Small intestine (tissue), 7 donors: ENCODE measurements around the gene SMARCD3. TPM values are rescaled to one million over a fixed set of nuclear protein-coding genes. Genes with fewer than 3 reads are reported as not detected.

Experiments used
- DNase-seq, 2 donors: peaks; one replicate each; pipeline versions ENCODE4 v3.0.0 to v3.0.0-alpha.2; 2013
- FAIRE-seq: peaks from 2 replicates; lab custom pipeline; 2012; peaks lifted over from hg19 to GRCh38; lab: Jason Lieb, UNC
- H3K27ac ChIP-seq, 3 donors: one replicate each; pipeline ENCODE4 v1.5.1; 2013; ENCODE audit warnings: low read length in 2 of 3, mild to moderate bottlenecking in 2 of 3, control low read depth in 1 of 3, inconsistent platforms in 1 of 3, low read depth in 1 of 3, moderate library complexity in 1 of 3
- H3K27me3 ChIP-seq, 3 donors: one replicate each; pipeline ENCODE4 v1.6.1; 2013; ENCODE audit warnings: low read length in 3 of 3, inconsistent platforms in 1 of 3; ENCODE audit not compliant: control insufficient read depth in 3 of 3, insufficient read depth in 3 of 3
- H3K36me3 ChIP-seq, 3 donors: one replicate each; pipeline ENCODE4 v1.6.1; 2013; ENCODE audit warnings: low read length in 3 of 3, inconsistent platforms in 1 of 3, low read depth in 1 of 3, mild to moderate bottlenecking in 1 of 3, moderate library complexity in 1 of 3; ENCODE audit not compliant: control insufficient read depth in 3 of 3, insufficient read depth in 2 of 3
- H3K4me1 ChIP-seq, 3 donors: one replicate each; pipeline ENCODE4 v1.6.1; 2013; ENCODE audit warnings: low read length in 2 of 3, inconsistent platforms in 1 of 3, low read depth in 1 of 3, mild to moderate bottlenecking in 1 of 3, moderate library complexity in 1 of 3; ENCODE audit not compliant: control insufficient read depth in 3 of 3, insufficient read depth in 2 of 3
- H3K4me3 ChIP-seq, 3 donors: one replicate each; pipeline ENCODE4 v1.5.1; 2013; ENCODE audit warnings: low read length in 3 of 3, control low read depth in 1 of 3, inconsistent platforms in 1 of 3, low read depth in 1 of 3, mild to moderate bottlenecking in 1 of 3, moderate library complexity in 1 of 3
- H3K9me3 ChIP-seq, 2 donors: one replicate each; pipeline ENCODE4 v1.6.1; 2013; ENCODE audit warnings: low read depth in 1 of 2, low read length in 1 of 2; ENCODE audit not compliant: control insufficient read depth in 2 of 2, insufficient read depth in 1 of 2
- WGBS, 3 donors: extraction: QIAGEN DNeasy Blood & Tissue Kit; methylation state at CpG; one replicate each; pipeline ENCODE4 v1.1.7; 2013; 5-methylcytosine and 5-hydroxymethylcytosine counted together
- polyA plus RNA-seq, 4 donors: library from polyadenylated mRNA; stranded (reverse) in 3 of 4; unstranded in 1 of 4; fragments of 200-250 nt in 3 of 4; fragments of 120-200 nt in 1 of 4; gene quantifications; one replicate each; pipeline versions ENCODE4 v1.2.1 to v1.2.3, GENCODE V29; 2013
- donor health status: healthy with polysubstance abuse.
- donor health status: control.
- donor health status: control.
- donor health status: Bipolar disorder and iron deficiency.
- donor health status: healthy.

The SMARCD3 gene
- polyA plus RNA-seq, 4 donors: 0.89 to 16.0 (median 10.3) TPM

DNA sequence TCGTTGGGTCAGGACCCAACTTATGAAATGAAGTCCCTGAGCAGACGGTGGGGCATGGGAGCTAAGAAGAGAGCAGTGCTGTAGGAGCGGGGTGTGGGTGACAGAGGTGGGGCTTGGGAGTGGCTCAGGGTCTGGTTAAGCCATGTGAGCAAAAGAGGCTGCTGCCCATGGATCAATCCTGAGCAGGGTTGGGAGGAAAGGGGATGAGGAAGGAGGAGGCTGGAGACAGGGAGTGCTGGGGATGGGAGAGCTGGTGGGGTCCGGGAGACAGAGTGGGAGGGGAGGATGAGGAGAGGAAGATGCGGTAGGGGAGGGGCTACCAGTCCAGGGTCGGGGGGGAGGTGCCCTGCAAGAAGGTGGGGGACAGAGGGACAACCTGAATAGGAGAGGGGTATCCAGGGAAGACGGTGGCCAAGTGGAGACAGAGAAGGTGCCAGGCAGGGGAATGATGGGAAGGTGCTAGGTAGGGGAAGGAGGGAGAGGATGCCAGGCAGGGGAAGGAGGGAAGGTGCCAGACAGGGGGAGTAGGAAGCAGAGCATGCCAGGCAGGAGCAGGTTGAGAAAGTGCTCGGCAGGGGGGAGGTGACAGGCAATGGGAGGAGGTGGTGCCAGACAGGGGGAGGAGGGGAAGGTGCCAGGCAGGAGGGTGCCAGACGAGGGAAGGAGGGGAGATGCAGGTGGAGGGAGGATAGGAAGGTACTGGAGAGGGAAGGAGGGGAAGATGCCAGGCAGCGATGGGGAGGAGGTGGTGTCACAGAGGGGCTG, 27.5 kb upstream of the SMARCD3 start:
- FAIRE-seq (no peak), DNase-seq (no peak)
- Histone ChIP-seq H3K9me3 (no peaks in the 10 kb centered on the region), H3K4me1 (peaks cover 0 to 4% (median 3%) of the 10 kb centered on the region in 3 donors), H3K36me3 (no peaks in the 10 kb centered on the region), H3K27me3 (peaks cover 0 to 34% (median 3%) of the 10 kb centered on the region in 3 donors), H3K4me3 (no peak overlapping the region), H3K27ac (no peak overlapping the region)
- WGBS, 3 donors: 12 to 25% (median 18%) methylated on average over 10 of the region's 10 CpGs

- Histone ChIP-seq H3K9me3 (no peaks in the 10 kb centered on the region), H3K36me3 (no peaks in the 10 kb centered on the region), H3K27ac (no peak overlapping the region), H3K4me1 (peaks cover 0 to 4% (median 3%) of the 10 kb centered on the region in 3 donors), H3K27me3 (peaks cover 0 to 32% (median 3%) of the 10 kb centered on the region in 3 donors), H3K4me3 (no peak overlapping the region)
- DNase-seq (no peak), FAIRE-seq (no peak)
- WGBS, 3 donors: 80 to 82% (median 81%) methylated on average over 17 of the region's 17 CpGs
Measured at GRCh38 chr7:151274936-151275812, 26.7 kb upstream of the SMARCD3 start.

DNA sequence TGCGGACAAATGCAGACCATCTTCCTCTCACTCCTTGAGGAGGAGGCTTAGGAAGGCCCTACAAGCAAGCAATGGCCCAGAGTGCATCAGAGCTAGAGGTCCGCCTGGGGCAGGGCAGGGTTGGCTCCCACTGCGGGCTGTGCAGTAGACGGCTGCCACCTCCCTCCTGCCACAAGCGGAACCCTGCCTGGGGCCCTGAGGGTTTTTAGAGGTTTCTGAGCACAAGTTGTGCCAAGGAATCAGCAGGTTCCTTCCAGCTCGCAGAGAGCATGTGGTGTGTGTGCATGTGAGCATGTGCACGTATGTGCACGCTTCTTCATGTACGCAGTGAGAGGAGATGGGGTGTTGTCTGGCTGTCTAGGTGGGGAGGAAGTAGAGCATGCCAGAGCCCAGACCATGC, 25.9 kb upstream of the SMARCD3 start:
- 80 to 97% (median 88%) methylated on average over 9 of the region's 9 CpGs for WGBS, 3 donors
- H3K9me3 ChIP-seq: no peaks in the 10 kb centered on the region
- H3K27me3 ChIP-seq: peaks cover 0 to 29% (median 3%) of the 10 kb centered on the region in 3 donors
- H3K4me1 ChIP-seq: peaks cover 0 to 4% (median 3%) of the 10 kb centered on the region in 3 donors
- H3K4me3 ChIP-seq: no peak overlapping the region
- no peaks in the 10 kb centered on the region for H3K36me3 ChIP-seq
- DNase-seq: no peak
- no peak for FAIRE-seq
- H3K27ac ChIP-seq: no peak overlapping the region

DNA sequence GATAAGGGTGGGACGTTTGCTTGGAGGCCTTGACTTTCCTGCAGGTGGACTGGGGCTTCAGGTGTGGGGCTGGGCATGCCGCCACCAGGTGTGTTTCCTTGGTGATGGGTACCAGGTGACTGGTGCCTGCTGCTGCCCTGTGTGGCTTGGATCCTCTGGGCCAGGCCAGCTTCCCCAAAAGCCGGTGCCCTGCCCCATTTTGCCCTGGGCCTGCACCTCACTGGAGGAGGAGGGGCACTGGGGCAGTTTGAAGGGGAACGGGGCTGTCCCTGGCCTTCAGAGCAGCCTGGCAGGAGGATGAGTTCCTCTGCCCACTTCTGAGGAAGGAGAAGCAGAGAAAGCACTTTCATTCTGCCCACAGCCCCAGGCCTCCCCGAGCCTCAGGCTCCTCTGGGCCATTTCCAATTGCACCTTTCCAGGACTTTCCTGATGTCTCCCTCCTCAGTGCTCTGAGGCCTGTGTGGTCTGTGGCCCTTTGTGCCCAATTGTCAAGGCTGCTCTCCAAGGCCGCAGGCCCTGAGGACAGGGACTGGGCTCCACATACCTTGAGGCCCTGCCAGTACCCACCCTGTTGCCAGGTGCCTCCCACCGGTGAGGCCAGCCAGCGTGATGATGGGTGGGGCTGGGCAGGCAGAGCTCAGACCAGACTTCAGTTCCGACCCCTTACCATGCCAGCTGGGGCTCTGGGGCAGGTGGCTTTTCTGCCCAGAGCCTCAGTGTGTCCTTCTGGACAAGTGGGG, 25.3 kb upstream of the SMARCD3 start:
- peaks cover 0 to 4% (median 3%) of the 10 kb centered on the region in 3 donors for H3K4me1 ChIP-seq

GRCh38 chr7:151272877-151273276, 24.4 kb upstream of the SMARCD3 start:
- WGBS, 3 donors: 75 to 91% (median 88%) methylated on average over 7 of the region's 7 CpGs
- Histone ChIP-seq H3K27me3 (peaks cover 0 to 25% (median 3%) of the 10 kb centered on the region in 3 donors), H3K36me3 (no peaks in the 10 kb centered on the region), H3K9me3 (no peaks in the 10 kb centered on the region), H3K4me1 (peaks cover 0 to 4% (median 3%) of the 10 kb centered on the region in 3 donors), H3K27ac (peak overlapping the region in 1 of 3 donors; percentile 51), H3K4me3 (no peak overlapping the region)
- DNase-seq: no peak
- FAIRE-seq: no peak

More for the DNA sequence above, 25.3 kb upstream of the SMARCD3 start:
- Histone ChIP-seq H3K9me3 (no peaks in the 10 kb centered on the region), H3K27me3 (peaks cover 0 to 27% (median 3%) of the 10 kb centered on the region in 3 donors), H3K4me3 (no peak overlapping the region), H3K27ac (no peak overlapping the region), H3K36me3 (no peaks in the 10 kb centered on the region)
- FAIRE-seq (no peak), DNase-seq (no peak)
- 37 to 64% (median 55%) methylated on average over 9 of the region's 9 CpGs for WGBS, 3 donors

- peak overlapping the region in 1 of 3 donors; percentile 51 for H3K27ac ChIP-seq
- no peaks in the 10 kb centered on the region for H3K9me3 ChIP-seq
- peaks cover 0 to 21% (median 0%) of the 10 kb centered on the region in 3 donors for H3K27me3 ChIP-seq
- WGBS, 3 donors: 67 to 72% (median 71%) methylated on average over 10 of the region's 10 CpGs
- FAIRE-seq (no peak), DNase-seq (no peak)
- peaks cover 0 to 4% (median 3%) of the 10 kb centered on the region in 3 donors for H3K4me1 ChIP-seq
- no peaks in the 10 kb centered on the region for H3K36me3 ChIP-seq
- H3K4me3 ChIP-seq: no peak overlapping the region
Measured at GRCh38 chr7:151272405-151272804, 23.9 kb upstream of the SMARCD3 start.

DNA sequence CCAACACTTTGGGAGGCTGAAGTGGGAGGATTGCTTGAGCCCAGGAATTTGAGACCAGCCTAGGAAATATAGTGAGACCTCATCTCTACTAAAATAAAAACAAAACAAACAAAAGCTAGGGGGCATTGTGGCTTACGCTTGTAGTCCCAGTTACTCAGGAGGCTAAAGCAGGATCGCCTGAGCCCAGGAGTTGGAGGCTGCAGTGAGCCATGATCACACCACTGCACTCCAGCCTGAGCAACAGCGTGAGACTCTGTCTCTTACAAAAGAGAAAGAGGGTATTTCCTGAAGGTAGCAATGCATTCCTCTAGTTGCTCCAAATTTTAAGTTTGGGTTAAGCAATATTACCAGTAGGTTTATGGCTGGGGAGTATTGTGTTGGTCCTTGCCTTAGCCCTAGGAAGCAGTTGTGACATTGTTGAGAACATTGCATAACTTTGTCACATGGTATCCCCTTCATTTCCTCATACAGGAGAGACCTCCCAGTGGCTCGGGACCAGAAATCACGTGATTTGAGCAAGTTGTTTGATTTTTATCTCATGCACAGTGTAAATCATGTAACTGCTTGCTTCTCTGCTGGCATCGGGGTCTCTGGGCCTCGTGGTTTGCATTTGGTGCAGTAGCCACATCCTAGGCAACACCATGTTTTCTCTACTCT, 23.3 kb upstream of the SMARCD3 start:
- Histone ChIP-seq H3K9me3 (no peaks in the 10 kb centered on the region), H3K4me3 (no peak overlapping the region), H3K27me3 (peaks cover 0 to 20% (median 0%) of the 10 kb centered on the region in 3 donors), H3K4me1 (peaks cover 0 to 4% (median 0%) of the 10 kb centered on the region in 3 donors), H3K36me3 (no peaks in the 10 kb centered on the region), H3K27ac (peak overlapping the region in 1 of 3 donors; percentile 51)
- peak; percentile 8 to 86 for DNase-seq
- WGBS, 3 donors: 46 to 56% (median 48%) methylated on average over 7 of the region's 7 CpGs
- FAIRE-seq: no peak
